Forelimb muscle (tissue), 1 donor: ENCODE results near the gene ATF5. TPM values are rescaled to one million over a fixed set of nuclear protein-coding genes. Genes with fewer than 3 reads are reported as not detected.

Experiments used
- DNase-seq: peaks from one replicate; pipeline ENCODE4 v3.0.0-alpha.2; 2013; ENCODE audit warnings: low read depth
- polyA plus RNA-seq: library from polyadenylated mRNA; unstranded; fragments of 120-200 nt; gene quantifications from one replicate; pipeline ENCODE4 v1.2.1, GENCODE V29; 2013; ENCODE audit not compliant: insufficient read length

Gene ATF5
- polyA plus RNA-seq, 1 donor: 30.2 TPM

- no peak for DNase-seq
Measured at GRCh38 chr19:49894879-49895565, 34.0 kb upstream of the ATF5 start.

GRCh38 chr19:49895566-49896297 is 33.3 kb upstream of the ATF5 start:
- DNase-seq: no peak

GRCh38 chr19:49896863-49897621 is 32.0 kb upstream of the ATF5 start, which contains the start of gene IL4I1:
TSS of gene IL4I1 (minus strand) at chr19:49896887. CDS start at chr19:49896160, 727 bp downstream.
- DNase-seq: no peak

GRCh38 chr19:49904136-49904535 is 24.9 kb upstream of the ATF5 start:
- no peak for DNase-seq

GRCh38 chr19:49906879-49907564 is 22.0 kb upstream of the ATF5 start:
- DNase-seq: no peak

GRCh38 chr19:49907745-49908446 is 21.1 kb upstream of the ATF5 start:
- DNase-seq: no peak

GRCh38 chr19:49908480-49909420 is 20.3 kb upstream of the ATF5 start:
- DNase-seq: no peak

GRCh38 chr19:49910179-49910578 is 18.8 kb upstream of the ATF5 start:
- DNase-seq: no peak

- DNase-seq: no peak
Measured at GRCh38 chr19:49911381-49912145, 17.4 kb upstream of the ATF5 start.

- no peak for DNase-seq
Measured at GRCh38 chr19:49912965-49913685, 15.9 kb upstream of the ATF5 start.

- DNase-seq: no peak
Measured at GRCh38 chr19:49913720-49914119, 15.3 kb upstream of the ATF5 start.

GRCh38 chr19:49915271-49915670 is 13.7 kb upstream of the ATF5 start:
- no peak for DNase-seq

- DNase-seq: no peak
Measured at GRCh38 chr19:49916839-49917733, 11.9 kb upstream of the ATF5 start.

GRCh38 chr19:49918089-49918488 is 10.9 kb upstream of the ATF5 start:
- no peak for DNase-seq

GRCh38 chr19:49920624-49921363 is 8.2 kb upstream of the ATF5 start:
- DNase-seq: no peak

GRCh38 chr19:49921871-49922795 is 6.9 kb upstream of the ATF5 start:
- DNase-seq: no peak
